HFF-Myc (cell line): ENCODE measurements around the gene MON1B.
A peak's percentile ranks its signal among the peaks of the same experiment; 100 is the strongest.

Experiments
- DNase-seq: peaks from one replicate; pipeline ENCODE4 v3.0.0-alpha.2; 2011; ENCODE audit warnings: low read depth; ENCODE audit errors: extremely low read depth
- H3K4me3 ChIP-seq: replicated peaks from 2 replicates; pipeline ENCODE4 v1.5.1; 2011; ENCODE audit warnings: low read depth, mild to moderate bottlenecking, control low read depth, low read length
- CTCF ChIP-seq: IDR thresholded peaks from 2 replicates; pipeline ENCODE4 v1.5.1; 2012; ENCODE audit warnings: mild to moderate bottlenecking, low read depth, low read length, control low read depth; ENCODE audit errors: missing control alignments

MON1B gene

GRCh38 chr16:77166726-77167125, 24.3 kb upstream of the MON1B start:
- no peak for DNase-seq
- H3K4me3 ChIP-seq, result no peak overlapping the region
- TF ChIP-seq CTCF, result no peak

GRCh38 chr16:77168901-77169300, 22.1 kb upstream of the MON1B start:
- DNase-seq, result no peak
- no peak overlapping the region for H3K4me3 ChIP-seq
- no peak for TF ChIP-seq CTCF

GRCh38 chr16:77169650-77170236, 21.2 kb upstream of the MON1B start:
- peak; percentile 72 for TF ChIP-seq CTCF
- peak; percentile 12 for DNase-seq
- H3K4me3 ChIP-seq, result no peak overlapping the region

- TF ChIP-seq CTCF, result no peak
- no peak overlapping the region for H3K4me3 ChIP-seq
- DNase-seq, result no peak
Measured at GRCh38 chr16:77170805-77171204, 20.2 kb upstream of the MON1B start.

- H3K4me3 ChIP-seq, result no peak overlapping the region
- DNase-seq, result peak; percentile 41
- TF ChIP-seq CTCF, result peak; percentile 62
Measured at GRCh38 chr16:77171745-77172635, 19.0 kb upstream of the MON1B start.

- no peak for DNase-seq
- TF ChIP-seq CTCF, result no peak
- no peak overlapping the region for H3K4me3 ChIP-seq
Measured at GRCh38 chr16:77172951-77173350, 18.0 kb upstream of the MON1B start.
